D721Med (cell line): Measurements from ENCODE around the gene UHRF1.
"Not testable (repeated sequence)": the region's sequence is repeated elsewhere in the genome, so short reads cannot be mapped to it uniquely, and the experiment has no call there.

Experiments used
- DNase-seq: peaks from one replicate; pipeline ENCODE4 v3.0.0; 2011; ENCODE audit warnings: low spot score; ENCODE audit not compliant: insufficient read length
- FAIRE-seq: peaks from 2 replicates; lab custom pipeline; 2011; peaks lifted over from hg19 to GRCh38; lab: Jason Lieb, UNC
- CTCF ChIP-seq: IDR thresholded peaks from 2 replicates; pipeline ENCODE4 v1.5.1; 2012; ENCODE audit warnings: mild to moderate bottlenecking, control low read depth; ENCODE audit not compliant: insufficient read depth; ENCODE audit errors: missing control alignments

The UHRF1 gene

GRCh38 chr19:4889034-4889815, 20.1 kb upstream of the UHRF1 start:
- no peak for FAIRE-seq
- no peak for TF ChIP-seq CTCF
- peak; percentile 0 for DNase-seq

- DNase-seq (no peak), FAIRE-seq (no peak)
- TF ChIP-seq CTCF: no peak
These were observed 18.2 kb upstream of the UHRF1 start for GRCh38 chr19:4891066-4891465.

- DNase-seq, FAIRE-seq: not testable (repeated sequence)
These were observed 16.3 kb upstream of the UHRF1 start for GRCh38 chr19:4892962-4893361.

- DNase-seq (peak; percentile 1), FAIRE-seq (no peak)
- no peak for TF ChIP-seq CTCF
These were observed 12.9 kb upstream of the UHRF1 start for GRCh38 chr19:4896372-4896771.

- TF ChIP-seq CTCF: no peak
- DNase-seq: no peak
- no peak for FAIRE-seq
These were observed 12.2 kb upstream of the UHRF1 start for GRCh38 chr19:4897146-4897545.

GRCh38 chr19:4900879-4901278, 8.4 kb upstream of the UHRF1 start:
- FAIRE-seq, DNase-seq: not testable (repeated sequence)

GRCh38 chr19:4902796-4903195, 6.5 kb upstream of the UHRF1 start, which contains the start of gene ARRDC5:
Gene ARRDC5, minus strand, starts transcription at chr19:4902896. Its CDS starts 71 bp downstream, at chr19:4902825.
- DNase-seq (no peak), FAIRE-seq (no peak)
- no peak for TF ChIP-seq CTCF

- no peak for TF ChIP-seq CTCF
- no peak for DNase-seq
- no peak for FAIRE-seq
These were observed 4.8 kb upstream of the UHRF1 start for GRCh38 chr19:4904481-4904880.
